VCaP (cell line): ENCODE results near the gene PTPRU.

Experiments
- H3K27ac ChIP-seq: fragments of 450-650 bp; 2 replicates; pipeline ENCODE4 v1.5.1; 2017
- CTCF ChIP-seq: fragments of 450-650 bp; conservative IDR thresholded peaks from 2 replicates; pipeline ENCODE4 v1.5.1; 2017; ENCODE audit warnings: mild to moderate bottlenecking, moderate library complexity

PTPRU gene

GRCh38 chr1:29343908-29344307 is 107.6 kb downstream of the PTPRU start:
- no peak overlapping the region for H3K27ac ChIP-seq
- TF ChIP-seq CTCF = no peak

GRCh38 chr1:29344336-29344735 is 108.0 kb downstream of the PTPRU start:
- H3K27ac ChIP-seq = no peak overlapping the region
- TF ChIP-seq CTCF = no peak

GRCh38 chr1:29346576-29346975 is 110.3 kb downstream of the PTPRU start:
- no peak for TF ChIP-seq CTCF

GRCh38 chr1:29349871-29350491 is 113.7 kb downstream of the PTPRU start:
- no peak overlapping the region for H3K27ac ChIP-seq
- TF ChIP-seq CTCF = no peak

More at GRCh38 chr1:29346576-29346975, 110.3 kb downstream of the PTPRU start:
- H3K27ac ChIP-seq = no peak overlapping the region

GRCh38 chr1:29352719-29353420 is 116.5 kb downstream of the PTPRU start:
- no peak for TF ChIP-seq CTCF
- H3K27ac ChIP-seq = no peak overlapping the region

GRCh38 chr1:29354511-29355098 is 118.3 kb downstream of the PTPRU start:
- no peak for TF ChIP-seq CTCF
- H3K27ac ChIP-seq = no peak overlapping the region

- no peak overlapping the region for H3K27ac ChIP-seq
- no peak for TF ChIP-seq CTCF
Measured at GRCh38 chr1:29355375-29355774, 119.1 kb downstream of the PTPRU start.
